A673 (cell line): ENCODE data around the gene VSTM4.

ENCODE experiments used
- CTCF ChIP-seq: fragments of 300-800, 200-600 bp; sonication (generic); conservative IDR thresholded peaks from 2 replicates; pipeline ENCODE4 v1.5.1; 2017; ENCODE audit warnings: low read depth, mild to moderate bottlenecking, antibody characterized with exemption, low read length, moderate library complexity, mixed read lengths
- EZH2 ChIP-seq: fragments of 200-600 bp; sonication (generic); IDR thresholded peaks from 2 replicates; pipeline ENCODE4 v1.6.1; 2017; ENCODE audit warnings: borderline replicate concordance, low read depth, mild to moderate bottlenecking, mixed read lengths, antibody characterized with exemption, low read length; ENCODE audit not compliant: poor library complexity, severe bottlenecking

- no peak for TF ChIP-seq CTCF
- TF ChIP-seq EZH2, result no peak
These were observed 137.0 kb downstream of the VSTM4 start for GRCh38 chr10:48978318-48978717.
